ENCODE measurements around the gene PRR27. TPM values are rescaled to one million over a fixed set of nuclear protein-coding genes. Genes with fewer than 3 reads are reported as not detected.

The PRR27 gene
- total RNA-seq: not detected

GRCh38 chr4:70153937-70154336 lies at the start of gene PRR27:
Gene PRR27 (plus strand): TSS chr4:70154237. CDS start chr4:70154376, 139 bp downstream.
- no peak for DNase-seq
- CTCF ChIA-PET: no interaction called here
- Mint-ChIP-seq H3K27ac (no peak within 1 kb of the TSS), H3K4me3 (no peak within 1 kb of the TSS), H3K4me1 (no peaks in the 10 kb centered on the region), H3K36me3 (ENCODE audit: low read depth) (no peaks in the 10 kb centered on the region), H3K9me3 (no peaks in the 10 kb centered on the region), H3K27me3 (no peaks in the 10 kb centered on the region)
- POLR2A ChIA-PET: no interaction called here

GRCh38 chr4:70110917-70111316 lies 43.1 kb upstream of the PRR27 start:
- Mint-ChIP-seq H3K4me3 (no peak overlapping the region), H3K36me3 (ENCODE audit: low read depth) (no peaks in the 10 kb centered on the region), H3K9me3 (no peaks in the 10 kb centered on the region), H3K4me1 (no peaks in the 10 kb centered on the region), H3K27ac (no peak overlapping the region), H3K27me3 (no peaks in the 10 kb centered on the region)
- DNase-seq: no peak
- CTCF ChIA-PET: no interaction called here
- POLR2A ChIA-PET: no interaction called here

- Mint-ChIP-seq H3K27me3 (no peaks in the 10 kb centered on the region), H3K36me3 (ENCODE audit: low read depth) (no peaks in the 10 kb centered on the region), H3K4me3 (no peak overlapping the region), H3K4me1 (no peaks in the 10 kb centered on the region), H3K27ac (no peak overlapping the region), H3K9me3 (no peaks in the 10 kb centered on the region)
- ChIA-PET CTCF (no interaction called here), POLR2A (no interaction called here)
- DNase-seq: no peak
Observed at GRCh38 chr4:70113656-70114055, 40.4 kb upstream of the PRR27 start.

GRCh38 chr4:70114096-70114495 lies 39.9 kb upstream of the PRR27 start:
- H3K27me3 Mint-ChIP-seq: no peaks in the 10 kb centered on the region
- H3K9me3 Mint-ChIP-seq: no peaks in the 10 kb centered on the region
- H3K27ac Mint-ChIP-seq: no peak overlapping the region
- ChIA-PET POLR2A (no interaction called here), CTCF (no interaction called here)
- no peak overlapping the region for H3K4me3 Mint-ChIP-seq
- H3K4me1 Mint-ChIP-seq: no peaks in the 10 kb centered on the region
- no peak for DNase-seq
- no peaks in the 10 kb centered on the region for H3K36me3 Mint-ChIP-seq (ENCODE audit: low read depth)

- H3K4me1 Mint-ChIP-seq: no peaks in the 10 kb centered on the region
- POLR2A ChIA-PET: no interaction called here
- H3K27me3 Mint-ChIP-seq: no peaks in the 10 kb centered on the region
- CTCF ChIA-PET: interaction anchor here (1.1 kb wide), 1 partner anchor 158 kb away, joined by 3 read pairs; no protein-coding TSS in a partner anchor
- no peaks in the 10 kb centered on the region for H3K9me3 Mint-ChIP-seq
- no peak for DNase-seq
- no peaks in the 10 kb centered on the region for H3K36me3 Mint-ChIP-seq (ENCODE audit: low read depth)
- no peak overlapping the region for H3K4me3 Mint-ChIP-seq
- no peak overlapping the region for H3K27ac Mint-ChIP-seq
Observed at GRCh38 chr4:70120323-70120722, 33.7 kb upstream of the PRR27 start.

- Mint-ChIP-seq H3K27ac (no peak overlapping the region), H3K9me3 (no peaks in the 10 kb centered on the region), H3K27me3 (no peaks in the 10 kb centered on the region), H3K4me3 (no peak overlapping the region), H3K4me1 (no peaks in the 10 kb centered on the region), H3K36me3 (ENCODE audit: low read depth) (no peaks in the 10 kb centered on the region)
- ChIA-PET CTCF (no interaction called here), POLR2A (no interaction called here)
- no peak for DNase-seq
Observed at GRCh38 chr4:70133473-70133872, 20.6 kb upstream of the PRR27 start.

- ChIA-PET CTCF (no interaction called here), POLR2A (no interaction called here)
- no peaks in the 10 kb centered on the region for H3K27me3 Mint-ChIP-seq
- DNase-seq: no peak
- no peak overlapping the region for H3K27ac Mint-ChIP-seq
- H3K4me3 Mint-ChIP-seq: no peak overlapping the region
- no peaks in the 10 kb centered on the region for H3K9me3 Mint-ChIP-seq
- H3K36me3 Mint-ChIP-seq (ENCODE audit: low read depth): no peaks in the 10 kb centered on the region
- H3K4me1 Mint-ChIP-seq: no peaks in the 10 kb centered on the region
Observed at GRCh38 chr4:70138751-70139150, 15.3 kb upstream of the PRR27 start.

- no peak overlapping the region for H3K4me3 Mint-ChIP-seq
- H3K4me1 Mint-ChIP-seq: no peaks in the 10 kb centered on the region
- no peaks in the 10 kb centered on the region for H3K9me3 Mint-ChIP-seq
- ChIA-PET CTCF (no interaction called here), POLR2A (no interaction called here)
- H3K27ac Mint-ChIP-seq: no peak overlapping the region
- H3K27me3 Mint-ChIP-seq: no peaks in the 10 kb centered on the region
- DNase-seq: no peak
- H3K36me3 Mint-ChIP-seq (ENCODE audit: low read depth): no peaks in the 10 kb centered on the region
Observed at GRCh38 chr4:70151271-70151670, 2.8 kb upstream of the PRR27 start.

- POLR2A ChIA-PET: no interaction called here
Observed at GRCh38 chr4:70152088-70152487, 1.9 kb upstream of the PRR27 start.

GRCh38 chr4:70158576-70158975 lies 4.5 kb downstream of the PRR27 start:
- ChIA-PET POLR2A (no interaction called here), CTCF (no interaction called here)
- Mint-ChIP-seq H3K27ac (no peak overlapping the region), H3K36me3 (ENCODE audit: low read depth) (no peaks in the 10 kb centered on the region), H3K4me3 (no peak overlapping the region), H3K4me1 (no peaks in the 10 kb centered on the region), H3K9me3 (no peaks in the 10 kb centered on the region), H3K27me3 (no peaks in the 10 kb centered on the region)
- no peak for DNase-seq

More at GRCh38 chr4:70152088-70152487, 1.9 kb upstream of the PRR27 start:
- H3K27ac Mint-ChIP-seq: no peak overlapping the region
- no peak overlapping the region for H3K4me3 Mint-ChIP-seq
- no peaks in the 10 kb centered on the region for H3K36me3 Mint-ChIP-seq (ENCODE audit: low read depth)
- CTCF ChIA-PET: no interaction called here
- no peaks in the 10 kb centered on the region for H3K4me1 Mint-ChIP-seq
- H3K9me3 Mint-ChIP-seq: no peaks in the 10 kb centered on the region
- no peaks in the 10 kb centered on the region for H3K27me3 Mint-ChIP-seq
- DNase-seq: no peak

- ChIA-PET CTCF (no interaction called here), POLR2A (no interaction called here)
- Mint-ChIP-seq H3K27me3 (no peaks in the 10 kb centered on the region), H3K9me3 (no peaks in the 10 kb centered on the region), H3K4me1 (no peaks in the 10 kb centered on the region), H3K4me3 (no peak overlapping the region), H3K27ac (no peak overlapping the region), H3K36me3 (ENCODE audit: low read depth) (no peaks in the 10 kb centered on the region)
- DNase-seq: no peak
Observed at GRCh38 chr4:70177090-70177489, 23.1 kb downstream of the PRR27 start.

- Mint-ChIP-seq H3K9me3 (no peaks in the 10 kb centered on the region), H3K36me3 (ENCODE audit: low read depth) (no peaks in the 10 kb centered on the region), H3K4me3 (no peak overlapping the region), H3K27ac (no peak overlapping the region), H3K27me3 (no peaks in the 10 kb centered on the region), H3K4me1 (no peaks in the 10 kb centered on the region)
- POLR2A ChIA-PET: no interaction called here
- no peak for DNase-seq
- CTCF ChIA-PET: no interaction called here
Observed at GRCh38 chr4:70178075-70178660, 24.1 kb downstream of the PRR27 start.

GRCh38 chr4:70179811-70180210 lies 25.8 kb downstream of the PRR27 start:
- H3K36me3 Mint-ChIP-seq (ENCODE audit: low read depth): no peaks in the 10 kb centered on the region
- DNase-seq: no peak
- no peak overlapping the region for H3K4me3 Mint-ChIP-seq
- no peaks in the 10 kb centered on the region for H3K27me3 Mint-ChIP-seq
- no peaks in the 10 kb centered on the region for H3K9me3 Mint-ChIP-seq
- ChIA-PET CTCF (no interaction called here), POLR2A (no interaction called here)
- H3K27ac Mint-ChIP-seq: no peak overlapping the region
- H3K4me1 Mint-ChIP-seq: no peaks in the 10 kb centered on the region

- no peaks in the 10 kb centered on the region for H3K9me3 Mint-ChIP-seq
Observed at GRCh38 chr4:70181864-70182263, 27.8 kb downstream of the PRR27 start.

More at GRCh38 chr4:70181864-70182263, 27.8 kb downstream of the PRR27 start:
- Mint-ChIP-seq H3K36me3 (ENCODE audit: low read depth) (no peaks in the 10 kb centered on the region), H3K4me1 (no peaks in the 10 kb centered on the region), H3K27ac (no peak overlapping the region), H3K27me3 (no peaks in the 10 kb centered on the region), H3K4me3 (no peak overlapping the region)
- ChIA-PET POLR2A (no interaction called here), CTCF (no interaction called here)
- DNase-seq: no peak

Data from activated CD4-positive, alpha-beta T cell treated with anti-CD3 and anti-CD28 coated beads, Interleukin-2, amount 10 ng/mL, durations not matched to agents 7 days and 5 days (primary cell).